ENCODE data around the gene IGF1R. TPM values are rescaled to one million over a fixed set of nuclear protein-coding genes. Genes with fewer than 3 reads are reported as not detected.

The IGF1R gene
- total RNA-seq, 1 experiment from 2014 or later = 16.3 TPM

DNA sequence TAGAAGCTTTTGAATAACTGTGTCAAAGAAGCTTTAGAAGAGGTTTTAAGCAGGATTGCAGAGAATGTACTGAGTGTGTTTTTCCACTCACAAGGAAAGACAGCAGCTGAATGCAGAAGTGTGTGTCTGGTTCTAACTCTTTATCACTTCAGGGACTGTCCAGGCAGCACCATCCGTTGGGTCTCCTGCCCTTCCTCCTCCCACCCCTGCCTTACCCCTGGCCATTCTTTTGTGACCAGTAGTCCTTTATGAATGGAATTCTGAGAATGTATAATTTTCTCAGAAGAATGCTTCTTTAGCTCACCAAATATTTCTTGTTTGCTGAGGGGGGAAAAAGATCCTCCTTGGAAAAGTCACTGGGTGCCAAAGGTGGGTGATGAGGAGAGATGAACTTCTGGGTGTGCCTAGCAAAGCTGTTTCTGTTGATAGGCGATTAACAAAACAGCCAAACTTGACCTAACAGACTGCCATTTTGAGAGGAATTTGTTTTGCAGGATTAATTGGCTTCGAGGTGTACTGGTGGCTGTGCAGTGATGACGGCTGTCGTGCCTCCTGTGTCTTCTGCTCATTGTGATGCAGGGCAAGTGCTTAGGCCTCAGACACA lies 70.9 kb downstream of the IGF1R start:
- no peak overlapping the region for H3K4me3 ChIP-seq (replicated peaks in 1 of 2; ENCODE audit: low read depth in 1 of 2, low read length in 2 of 2)
- H3K4me2 ChIP-seq (ENCODE audit: low read length) = no peak overlapping the region
- no peaks in the 10 kb centered on the region for H3K79me2 ChIP-seq (ENCODE audit: insufficient read depth, low read length)
- no peaks in the 10 kb centered on the region for H3K9me3 ChIP-seq (ENCODE audit: control insufficient read depth in 1 of 2, insufficient read depth in 1 of 2, low read depth in 1 of 2, low read length in 2 of 2)
- H3K9me2 ChIP-seq (ENCODE audit: insufficient read depth) = no peaks in the 10 kb centered on the region
- DNase-seq (ENCODE audit: low read depth, low spot score) (no peak), ATAC-seq (no peak)
- POLR2A ChIA-PET = no interaction called here
- H3K4me1 ChIP-seq (ENCODE audit: control insufficient read depth in 1 of 2, insufficient read depth in 2 of 2, low read length in 2 of 2) = no peaks in the 10 kb centered on the region
- RAD21 ChIA-PET (ENCODE audit: low non-redundant PET in 1 of 2, low total read pairs in 2 of 2, uncharacterized antibody in 2 of 2, unreplicated experiment in 2 of 2) = no interaction called here
- CTCF ChIA-PET = interaction anchor here (1.0 kb wide), 1 partner anchor 132 kb away, joined by 4 read pairs; no protein-coding TSS in a partner anchor
- TF ChIP-seq, protein P1, sequence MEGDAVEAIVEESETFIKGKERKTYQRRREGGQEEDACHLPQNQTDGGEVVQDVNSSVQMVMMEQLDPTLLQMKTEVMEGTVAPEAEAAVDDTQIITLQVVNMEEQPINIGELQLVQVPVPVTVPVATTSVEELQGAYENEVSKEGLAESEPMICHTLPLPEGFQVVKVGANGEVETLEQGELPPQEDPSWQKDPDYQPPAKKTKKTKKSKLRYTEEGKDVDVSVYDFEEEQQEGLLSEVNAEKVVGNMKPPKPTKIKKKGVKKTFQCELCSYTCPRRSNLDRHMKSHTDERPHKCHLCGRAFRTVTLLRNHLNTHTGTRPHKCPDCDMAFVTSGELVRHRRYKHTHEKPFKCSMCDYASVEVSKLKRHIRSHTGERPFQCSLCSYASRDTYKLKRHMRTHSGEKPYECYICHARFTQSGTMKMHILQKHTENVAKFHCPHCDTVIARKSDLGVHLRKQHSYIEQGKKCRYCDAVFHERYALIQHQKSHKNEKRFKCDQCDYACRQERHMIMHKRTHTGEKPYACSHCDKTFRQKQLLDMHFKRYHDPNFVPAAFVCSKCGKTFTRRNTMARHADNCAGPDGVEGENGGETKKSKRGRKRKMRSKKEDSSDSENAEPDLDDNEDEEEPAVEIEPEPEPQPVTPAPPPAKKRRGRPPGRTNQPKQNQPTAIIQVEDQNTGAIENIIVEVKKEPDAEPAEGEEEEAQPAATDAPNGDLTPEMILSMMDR (IDR thresholded peaks at IDR 0.05 in 2 of 3, conservative IDR thresholded peaks at IDR 0.05 in 1 of 3; ENCODE audit: borderline replicate concordance in 1 of 3, insufficient read depth in 1 of 3, low read depth in 2 of 3, low read length in 2 of 3) = no peak
- H3K27ac ChIP-seq (ENCODE audit: low read depth, low read length) = no peak overlapping the region
- intact Hi-C loops (cut with micrococcal nuclease) = no loop called here
- H2AFZ ChIP-seq (ENCODE audit: low read depth, low read length, poor library complexity, severe bottlenecking) = no peak overlapping the region
- H3K36me3 ChIP-seq (ENCODE audit: control insufficient read depth in 1 of 2, insufficient read depth in 2 of 2, low read length in 2 of 2) = no peaks in the 10 kb centered on the region
- no peaks in the 10 kb centered on the region for H3K27me3 ChIP-seq (ENCODE audit: insufficient read depth, low read length)
- BruUV-seq (replicated peaks) = no TSS peak
- no peaks in the 10 kb centered on the region for H4K20me1 ChIP-seq (ENCODE audit: insufficient read depth)
- H3K9ac ChIP-seq (ENCODE audit: low read length) = no peak overlapping the region

DNA sequence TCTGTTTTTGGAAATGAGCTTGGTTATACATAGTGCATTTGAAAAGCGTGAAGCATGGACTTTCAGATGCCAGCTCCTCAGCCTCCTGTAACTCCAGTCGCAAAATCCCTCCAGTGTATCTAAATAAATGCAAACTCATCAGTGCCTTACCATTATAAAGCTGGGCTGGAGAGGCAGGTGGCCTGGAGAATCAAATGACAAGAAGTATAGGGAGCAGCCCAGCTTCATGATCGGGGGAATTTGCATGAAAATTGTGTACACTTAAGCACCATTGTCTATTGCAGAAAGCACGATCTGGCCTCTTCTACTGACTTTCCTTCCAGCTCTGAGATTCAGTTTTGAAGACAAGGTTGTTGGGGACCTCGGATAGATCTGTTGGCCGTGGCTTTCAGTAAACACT lies 71.7 kb downstream of the IGF1R start:
- ChIA-PET RAD21 (ENCODE audit: low non-redundant PET in 1 of 2, low total read pairs in 2 of 2, uncharacterized antibody in 2 of 2, unreplicated experiment in 2 of 2) (no interaction called here), POLR2A (no interaction called here), CTCF (interaction anchor here (1.0 kb wide), 1 partner anchor 131 kb away, joined by 4 read pairs; no protein-coding TSS in a partner anchor)
- Histone ChIP-seq H2AFZ (ENCODE audit: low read depth, low read length, poor library complexity, severe bottlenecking) (no peak overlapping the region), H3K4me2 (ENCODE audit: low read length) (no peak overlapping the region), H3K4me3 (replicated peaks in 1 of 2; ENCODE audit: low read depth in 1 of 2, low read length in 2 of 2) (no peak overlapping the region), H3K79me2 (ENCODE audit: insufficient read depth, low read length) (no peaks in the 10 kb centered on the region), H3K9me2 (ENCODE audit: insufficient read depth) (no peaks in the 10 kb centered on the region), H3K9me3 (ENCODE audit: control insufficient read depth in 1 of 2, insufficient read depth in 1 of 2, low read depth in 1 of 2, low read length in 2 of 2) (no peaks in the 10 kb centered on the region), H3K36me3 (ENCODE audit: control insufficient read depth in 1 of 2, insufficient read depth in 2 of 2, low read length in 2 of 2) (no peaks in the 10 kb centered on the region), H3K9ac (ENCODE audit: low read length) (no peak overlapping the region), H3K27ac (ENCODE audit: low read depth, low read length) (no peak overlapping the region), H3K4me1 (ENCODE audit: control insufficient read depth in 1 of 2, insufficient read depth in 2 of 2, low read length in 2 of 2) (no peaks in the 10 kb centered on the region), H3K27me3 (ENCODE audit: insufficient read depth, low read length) (no peaks in the 10 kb centered on the region), H4K20me1 (ENCODE audit: insufficient read depth) (no peaks in the 10 kb centered on the region)
- no peak for DNase-seq (ENCODE audit: low read depth, low spot score)
- intact Hi-C loops (cut with micrococcal nuclease) = no loop called here
- BruUV-seq (replicated peaks) = no TSS peak
- no peak for ATAC-seq
- TF ChIP-seq YY1 (IDR thresholded peaks at IDR 0.05; ENCODE audit: extremely low read depth, insufficient replicate concordance, low read depth, low read length) (no peak), EZH2phosphoT487 (IDR thresholded peaks at IDR 0.05; ENCODE audit: borderline replicate concordance) (no peak), ZNF274 (IDR thresholded peaks at IDR 0.05; ENCODE audit: low read depth, low read length) (no peak), FOSL1 (IDR thresholded peaks at IDR 0.05; ENCODE audit: low read depth) (no peak), ELF1 (IDR thresholded peaks at IDR 0.05; ENCODE audit: borderline replicate concordance, low read depth) (no peak), SP1 (IDR thresholded peaks at IDR 0.05; ENCODE audit: low read depth) (no peak), RAD21 (IDR thresholded peaks at IDR 0.05; ENCODE audit: low read depth) (no peak)
